Stimulated activated CD8-positive, alpha-beta memory T cell treated with anti-CD3 and anti-CD28 coated beads, Interleukin-15, amount 100 ng/mL, for 48 hours (primary cell): ENCODE results near the gene UBTF.
A peak's percentile ranks its signal among the peaks of the same experiment; 100 is the strongest.

Experiments
- DNase-seq, 2 donors: peaks; one replicate each; pipeline ENCODE4 v3.0.0-alpha.2; 2020; ENCODE audit warnings: low read depth in 2 of 2

The UBTF gene, protein sequence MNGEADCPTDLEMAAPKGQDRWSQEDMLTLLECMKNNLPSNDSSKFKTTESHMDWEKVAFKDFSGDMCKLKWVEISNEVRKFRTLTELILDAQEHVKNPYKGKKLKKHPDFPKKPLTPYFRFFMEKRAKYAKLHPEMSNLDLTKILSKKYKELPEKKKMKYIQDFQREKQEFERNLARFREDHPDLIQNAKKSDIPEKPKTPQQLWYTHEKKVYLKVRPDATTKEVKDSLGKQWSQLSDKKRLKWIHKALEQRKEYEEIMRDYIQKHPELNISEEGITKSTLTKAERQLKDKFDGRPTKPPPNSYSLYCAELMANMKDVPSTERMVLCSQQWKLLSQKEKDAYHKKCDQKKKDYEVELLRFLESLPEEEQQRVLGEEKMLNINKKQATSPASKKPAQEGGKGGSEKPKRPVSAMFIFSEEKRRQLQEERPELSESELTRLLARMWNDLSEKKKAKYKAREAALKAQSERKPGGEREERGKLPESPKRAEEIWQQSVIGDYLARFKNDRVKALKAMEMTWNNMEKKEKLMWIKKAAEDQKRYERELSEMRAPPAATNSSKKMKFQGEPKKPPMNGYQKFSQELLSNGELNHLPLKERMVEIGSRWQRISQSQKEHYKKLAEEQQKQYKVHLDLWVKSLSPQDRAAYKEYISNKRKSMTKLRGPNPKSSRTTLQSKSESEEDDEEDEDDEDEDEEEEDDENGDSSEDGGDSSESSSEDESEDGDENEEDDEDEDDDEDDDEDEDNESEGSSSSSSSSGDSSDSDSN

DNA sequence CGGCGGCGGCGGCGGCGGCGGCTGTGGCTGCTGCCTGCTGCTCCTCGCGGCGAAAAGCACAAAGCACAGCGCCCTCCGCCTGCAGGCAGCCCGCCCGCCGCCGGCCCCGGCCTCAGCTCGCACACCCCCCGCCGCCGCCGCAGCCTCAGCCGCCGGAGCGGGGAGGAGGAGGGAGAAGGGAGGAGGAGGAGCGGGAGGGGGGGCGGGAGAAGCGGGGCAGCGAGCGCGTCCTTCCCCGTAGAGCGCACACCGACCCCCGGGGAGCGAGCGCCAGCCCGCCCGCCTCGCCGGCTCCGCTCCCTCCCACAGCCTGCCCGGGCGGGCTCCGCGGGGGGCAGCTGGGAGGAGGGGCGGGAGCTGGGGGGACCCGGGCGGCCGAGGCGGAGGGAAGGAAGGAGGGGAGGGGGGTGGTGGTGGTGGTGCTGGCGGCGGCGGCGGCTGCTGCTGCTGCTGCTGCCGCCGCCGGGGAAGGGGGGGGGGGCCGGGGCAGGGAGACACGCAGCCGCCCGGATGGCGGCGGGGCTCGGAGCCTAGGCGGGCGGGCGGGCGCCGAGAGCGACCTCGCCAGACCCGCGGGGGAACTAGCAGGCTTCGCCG lies at the start of gene UBTF:
Gene UBTF (minus strand): TSS at position 60 of the 597 bp plus-strand sequence. CDS start 1,446 bp downstream, outside the sequence.
- peak in 1 of 2 donors; percentile 50 for DNase-seq

DNA sequence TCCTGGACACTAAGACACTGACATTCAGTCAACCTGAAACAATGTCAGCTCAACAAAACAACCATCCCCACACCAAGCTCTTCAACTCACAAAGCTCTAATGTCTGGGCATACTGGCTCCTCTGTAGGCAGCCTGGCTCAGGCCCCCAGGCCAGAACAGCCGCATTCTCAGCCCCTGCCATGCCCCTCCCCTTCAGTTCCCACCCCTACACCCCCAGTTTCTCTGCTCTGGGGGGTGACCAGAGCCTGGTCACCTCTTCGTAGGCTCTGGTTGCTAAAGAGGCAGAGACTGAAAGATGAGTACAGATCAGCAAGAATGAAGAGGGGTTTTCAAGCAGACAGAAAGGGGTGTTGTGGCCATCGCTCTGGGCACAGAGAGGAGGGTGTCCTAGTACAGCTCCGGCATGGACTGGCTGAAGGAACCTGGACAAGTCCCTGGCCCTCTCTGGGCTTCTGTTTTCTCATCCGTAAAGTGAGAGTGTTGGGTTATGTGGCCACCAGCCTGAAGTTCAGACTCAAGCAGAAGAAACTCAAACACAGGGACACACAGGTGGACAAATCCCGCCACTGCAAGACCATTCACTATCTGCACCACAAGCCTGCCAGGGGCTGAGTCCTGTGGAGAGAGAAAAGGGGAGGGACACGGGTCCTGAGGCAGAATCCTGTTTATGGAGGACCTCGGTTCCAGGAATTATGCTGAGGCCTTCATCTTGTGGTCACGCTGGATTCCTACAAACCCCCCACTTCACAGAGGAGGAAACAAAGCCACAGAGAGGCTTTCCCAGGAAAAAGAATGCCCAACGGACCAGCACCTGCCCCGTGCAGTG lies 49.4 kb upstream of the UBTF start:
- no peak for DNase-seq

DNA sequence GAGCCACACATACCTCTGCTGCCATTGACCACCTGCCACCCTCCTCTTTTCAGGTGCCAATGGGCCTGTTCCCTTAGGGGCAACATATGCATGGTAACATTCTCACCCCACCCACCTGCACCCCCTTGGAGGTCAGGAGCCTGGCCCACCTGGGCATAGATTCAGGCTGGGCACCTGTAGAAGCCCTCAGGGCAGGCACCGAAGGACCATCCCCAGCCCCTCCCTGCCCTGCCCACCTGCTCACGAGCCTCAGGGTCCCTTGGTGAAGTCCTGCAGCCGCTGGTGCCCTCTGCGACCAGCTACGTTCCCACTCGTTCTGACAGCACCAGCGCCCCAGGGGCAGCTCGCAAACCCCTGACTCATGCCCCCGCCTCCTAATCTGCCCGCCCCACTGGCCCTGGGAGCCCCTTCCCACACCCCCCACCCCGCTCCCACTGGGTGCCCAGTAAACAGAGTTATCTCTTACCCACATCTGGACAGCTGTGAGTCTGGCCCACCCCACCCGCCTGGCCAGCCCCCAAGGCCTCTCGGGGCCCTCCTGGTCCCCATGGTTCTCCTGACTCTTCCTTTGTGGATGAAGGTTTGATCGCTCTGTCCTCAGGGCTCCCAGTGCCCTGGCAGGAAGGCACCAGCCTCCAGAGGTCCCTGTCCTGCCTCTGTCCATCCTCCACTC lies 48.5 kb upstream of the UBTF start, which contains the start of gene SLC4A1:
Gene SLC4A1 (minus strand): TSS at position 318 of the 673 bp plus-strand sequence. CDS start 5,269 bp downstream, outside the sequence.
- DNase-seq: no peak

DNA sequence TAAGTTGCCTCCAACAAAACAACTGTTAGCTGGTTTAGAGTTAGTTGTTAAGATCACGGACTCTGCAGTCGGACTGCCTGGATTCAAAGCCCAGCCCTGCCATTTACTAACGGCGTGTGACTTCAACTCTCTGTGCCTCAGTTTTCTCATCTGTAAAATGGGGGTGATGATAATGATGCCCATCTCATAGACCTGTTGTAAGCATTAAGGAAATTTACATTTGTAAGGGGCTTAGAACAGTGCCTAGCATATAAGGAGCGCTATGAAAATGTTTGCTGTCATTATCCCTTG lies 47.6 kb upstream of the UBTF start:
- no peak for DNase-seq

DNA sequence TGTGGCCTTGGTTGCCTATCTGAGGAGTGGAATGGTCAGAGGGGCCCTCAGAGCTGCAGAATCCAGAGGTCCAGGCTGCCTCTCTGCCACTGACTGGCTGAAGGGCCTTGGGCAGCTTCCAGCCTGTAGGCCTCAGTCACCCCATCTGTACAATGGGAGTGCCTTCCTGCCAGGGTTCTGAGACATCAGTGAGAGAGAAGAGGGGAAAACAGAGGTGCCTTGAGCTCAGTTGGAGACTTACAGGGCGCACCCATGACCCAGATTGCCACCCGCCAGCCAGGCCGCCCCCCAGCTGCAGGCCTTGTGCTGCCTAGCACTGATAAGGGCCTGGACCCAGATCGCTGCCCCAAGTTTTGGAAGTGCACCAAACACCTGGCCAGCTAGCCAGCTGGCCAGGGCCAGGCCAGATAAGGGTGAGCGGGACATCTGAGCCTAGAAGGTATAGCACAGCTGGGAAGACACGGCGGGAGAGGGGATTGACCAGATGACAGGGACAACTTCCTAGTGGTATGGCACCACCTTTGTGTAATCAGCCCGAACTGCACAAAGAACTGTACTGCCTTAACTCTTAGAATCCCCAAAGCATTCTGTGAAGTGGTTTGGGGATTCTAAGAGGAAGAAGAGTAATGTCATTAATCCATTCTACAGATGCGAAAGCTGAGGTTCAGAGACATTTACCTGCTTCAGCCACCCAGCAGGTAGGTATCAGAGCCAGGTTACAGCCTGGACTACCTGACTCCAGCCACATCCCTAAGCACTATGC lies 47.1 kb upstream of the UBTF start:
- DNase-seq: no peak

DNA sequence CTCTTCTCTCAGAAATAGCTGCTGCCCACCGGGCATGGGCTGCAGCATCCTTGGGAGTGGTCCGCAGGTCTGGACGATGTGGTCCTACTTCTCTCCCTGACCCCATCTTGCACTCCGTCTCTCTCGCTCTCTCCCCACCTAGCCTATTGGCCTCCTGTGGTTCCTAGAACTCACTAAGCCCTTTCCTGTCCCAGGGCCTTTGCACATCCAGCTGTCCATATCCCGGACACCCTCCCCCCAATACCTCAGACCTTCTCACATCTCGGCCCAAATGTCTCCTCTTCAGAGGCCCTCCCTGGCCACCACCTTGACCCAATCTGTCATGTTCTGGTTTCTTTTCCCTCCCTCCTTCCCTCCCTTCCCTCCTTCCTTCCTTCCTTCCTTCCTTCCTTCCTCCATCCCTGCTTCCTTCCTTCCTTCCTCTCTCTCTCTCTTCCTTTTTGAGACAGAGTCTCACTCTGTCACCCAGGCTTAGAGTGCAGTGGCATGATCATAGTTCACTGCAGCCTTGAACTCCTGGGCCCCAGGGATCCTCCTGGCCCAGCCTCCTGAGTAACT lies 43.9 kb upstream of the UBTF start:
- no peak for DNase-seq

DNA sequence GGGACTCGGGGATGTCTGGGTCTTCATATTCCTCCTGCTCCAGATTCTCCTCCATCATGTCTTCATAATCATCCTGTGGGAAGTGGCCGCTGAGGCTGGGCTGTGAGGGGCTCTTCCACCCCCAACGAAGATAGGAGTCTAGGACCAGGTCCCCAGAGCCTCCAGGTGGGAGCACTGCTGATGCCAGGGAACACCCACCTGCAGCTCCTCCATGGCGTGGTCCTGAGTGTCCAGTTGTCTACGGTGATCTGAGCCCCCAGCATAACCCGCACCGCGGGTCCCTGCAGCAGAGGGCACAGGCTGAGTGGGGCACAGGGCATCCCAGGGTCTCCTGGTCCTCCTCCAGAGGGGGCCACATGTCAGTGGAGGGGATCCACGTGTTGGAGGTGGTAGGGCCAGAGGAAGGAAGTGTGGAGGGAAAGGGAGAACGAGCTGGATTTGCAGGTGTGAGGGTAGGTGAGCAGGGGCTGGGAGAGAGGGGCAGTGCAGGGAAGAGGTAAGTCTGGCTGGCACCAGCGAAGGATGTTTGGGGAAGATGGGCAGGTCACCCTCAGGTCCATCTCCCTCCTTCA lies 43.3 kb upstream of the UBTF start:
- DNase-seq: no peak

DNA sequence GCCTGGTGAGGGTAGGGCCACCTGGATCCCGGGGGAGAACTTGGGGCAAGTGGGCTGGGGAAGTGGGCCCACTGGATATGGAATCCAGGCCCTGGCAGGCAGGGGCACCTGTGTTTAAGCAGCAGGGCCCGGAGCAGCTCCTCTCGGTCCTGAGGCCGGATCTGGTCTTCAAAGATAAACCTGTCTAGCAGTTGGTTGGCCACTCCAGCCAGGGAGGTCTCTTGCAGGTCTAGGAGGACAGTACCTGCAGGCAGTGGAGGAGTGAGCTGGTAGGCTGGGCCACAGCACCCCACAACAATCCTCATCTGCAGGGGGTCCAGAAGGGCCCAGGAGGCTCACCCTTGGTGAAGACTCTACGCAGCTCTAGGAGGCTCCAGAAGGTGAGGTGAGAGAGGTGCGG lies 40.8 kb upstream of the UBTF start:
- DNase-seq: no peak

DNA sequence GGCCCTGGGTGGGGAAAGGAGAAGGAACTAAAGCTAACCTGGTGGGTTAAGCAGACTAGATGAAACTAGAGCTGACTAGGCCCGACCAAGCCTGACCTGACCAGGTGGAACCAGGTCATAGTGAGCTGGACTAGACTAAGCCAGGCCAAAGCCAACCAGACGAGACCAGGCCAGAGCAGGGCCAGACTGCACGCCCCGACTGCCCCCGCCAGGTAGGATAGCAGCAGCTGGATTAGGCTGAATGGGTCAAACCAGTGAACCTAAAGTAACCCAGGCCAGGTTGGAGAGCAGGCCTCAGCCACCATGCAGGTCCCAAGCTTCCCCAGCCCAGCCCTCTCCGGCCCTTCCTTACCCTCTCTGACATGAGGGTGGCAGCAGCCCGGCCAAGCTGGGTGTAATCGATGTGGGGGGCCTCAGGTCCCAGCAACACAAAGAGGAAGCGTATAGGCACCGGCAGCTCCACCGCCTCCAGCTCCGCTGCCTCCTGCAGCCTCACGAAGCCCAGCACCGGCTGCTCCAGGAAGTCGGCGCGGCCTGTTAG lies 39.4 kb upstream of the UBTF start:
- no peak for DNase-seq

DNA sequence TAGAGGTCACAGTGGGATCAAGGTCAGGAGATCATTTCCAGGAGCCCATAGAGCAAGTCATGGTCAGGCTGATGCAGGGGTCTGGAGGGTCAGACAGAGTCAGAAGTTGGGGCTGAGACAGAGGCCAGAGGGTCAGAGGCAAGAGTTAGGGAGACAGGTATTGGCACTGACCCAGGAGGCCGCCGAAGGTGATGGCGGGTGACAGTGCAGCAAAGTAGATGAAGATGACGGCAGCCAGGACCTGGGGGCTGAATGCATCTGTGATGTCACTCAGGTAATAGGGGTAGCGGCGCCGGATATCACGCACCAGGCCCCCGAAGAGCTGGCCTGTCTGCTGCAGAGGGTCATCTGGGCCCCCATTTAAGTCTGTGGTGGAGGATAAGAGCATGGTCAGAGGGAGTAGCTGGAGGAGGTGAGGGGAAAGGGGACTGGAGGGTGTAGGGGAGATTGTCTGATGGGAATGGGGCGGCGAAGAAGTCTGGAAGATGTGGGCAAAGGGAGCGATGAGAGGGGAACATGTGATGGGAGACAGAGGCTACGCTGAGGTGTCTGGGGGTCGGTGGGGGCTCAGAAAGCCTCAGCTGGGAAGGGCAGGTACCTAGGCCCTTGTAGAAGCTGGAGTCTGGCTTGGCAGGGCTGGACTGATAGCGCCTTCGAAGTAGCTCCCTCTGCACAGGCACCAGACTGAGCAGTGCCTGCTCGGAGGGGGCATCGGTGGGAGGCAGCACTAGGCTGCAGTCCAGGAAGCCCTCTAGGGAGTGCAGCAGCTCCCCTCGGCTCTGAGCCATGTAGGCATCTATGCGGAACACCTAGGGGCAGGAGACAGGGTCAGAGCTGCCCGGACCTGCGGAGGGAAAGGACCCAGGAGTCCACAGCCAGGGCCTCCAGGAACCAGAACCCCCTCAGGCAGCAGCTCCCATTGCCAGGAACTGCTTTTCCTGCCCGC lies 38.6 kb upstream of the UBTF start:
- DNase-seq: no peak

DNA sequence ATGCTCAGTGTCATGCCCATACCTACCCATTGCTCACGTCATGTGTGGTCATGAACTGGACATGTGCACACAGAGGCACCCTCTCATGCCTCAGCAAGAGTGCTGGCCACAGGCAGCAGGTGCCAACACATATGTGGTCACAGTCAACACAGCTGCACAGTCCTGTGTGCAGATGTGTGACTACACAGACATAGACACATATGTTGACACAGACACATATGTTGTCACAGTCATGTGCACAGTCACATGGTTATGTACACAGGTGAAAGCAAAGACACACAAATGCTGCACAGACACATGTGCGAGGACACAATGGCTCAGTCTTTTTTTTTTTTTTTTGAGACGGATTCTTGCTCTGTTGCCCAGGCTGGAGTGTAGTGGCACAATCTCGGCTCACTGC lies 37.2 kb upstream of the UBTF start:
- DNase-seq: no peak

DNA sequence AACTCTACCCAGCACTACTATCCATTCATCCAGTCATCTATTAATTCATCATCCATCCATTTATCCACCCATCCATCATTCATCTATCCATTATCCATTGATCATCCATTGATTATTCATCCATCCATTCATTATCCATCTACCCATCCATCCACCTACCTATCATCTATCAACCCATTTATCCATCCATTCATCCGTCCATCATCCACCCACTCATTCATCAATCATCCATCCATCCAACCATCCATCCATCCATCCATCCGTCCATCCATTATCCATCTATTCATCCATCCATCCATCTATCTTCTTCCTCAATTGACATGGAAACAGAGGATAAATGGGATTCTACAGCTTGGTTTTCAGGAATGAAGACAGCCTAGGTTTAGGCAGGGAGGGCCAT lies 36.4 kb upstream of the UBTF start:
- no peak for DNase-seq

DNA sequence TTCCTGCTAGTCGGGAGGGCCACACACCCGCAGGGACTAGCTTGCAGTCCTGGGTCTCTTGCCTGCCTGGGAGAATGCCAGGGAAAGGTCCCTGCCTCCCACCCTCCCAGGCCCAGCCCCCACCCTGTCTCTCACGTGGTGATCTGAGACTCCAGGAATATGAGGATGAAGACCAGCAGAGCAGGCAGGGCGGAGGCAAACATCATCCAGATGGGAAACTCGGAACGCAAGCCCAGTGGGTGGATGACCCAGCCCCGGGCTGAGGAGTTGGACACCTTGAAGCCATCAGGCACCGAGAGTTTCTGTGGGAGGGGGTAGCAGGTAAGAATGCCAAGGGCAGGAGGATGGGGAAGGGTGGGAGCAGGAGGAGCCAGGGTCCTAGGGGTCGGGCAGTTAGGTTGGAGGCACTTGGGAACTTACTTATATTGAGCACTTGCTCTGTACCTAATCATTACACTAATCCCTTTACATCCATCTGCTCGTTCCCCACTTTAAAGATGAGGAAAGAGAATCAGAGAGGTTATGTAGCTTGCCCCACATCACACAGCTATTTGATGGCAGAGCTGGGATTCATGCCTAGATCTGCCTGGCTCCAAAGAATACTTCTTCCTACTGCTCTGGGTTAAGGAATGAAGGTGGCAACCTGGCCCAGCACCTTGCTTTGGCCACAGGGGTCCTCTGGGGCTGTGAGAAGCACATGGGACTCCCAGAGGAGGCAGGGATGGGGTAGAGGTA lies 35.1 kb upstream of the UBTF start:
- no peak for DNase-seq

DNA sequence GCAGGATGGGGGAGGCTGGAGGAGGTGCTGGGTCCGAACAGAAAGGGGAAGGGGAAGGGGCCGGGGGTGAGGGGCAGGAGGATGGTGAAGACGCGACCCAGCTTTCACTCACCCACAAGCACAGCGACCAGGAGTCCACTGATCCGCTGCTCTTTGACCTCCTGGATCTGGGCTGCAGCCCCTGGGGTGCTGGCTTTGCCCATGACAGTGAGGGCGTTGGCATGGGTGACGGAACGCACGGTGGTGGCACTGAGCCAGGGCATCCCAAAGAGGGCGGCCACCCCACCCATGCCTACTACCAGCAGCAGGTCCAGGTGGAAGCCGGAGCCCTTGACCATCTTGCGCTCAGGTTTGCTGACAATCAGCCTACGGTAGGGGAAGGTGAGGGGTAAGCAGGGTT lies 33.5 kb upstream of the UBTF start:
- DNase-seq: no peak

DNA sequence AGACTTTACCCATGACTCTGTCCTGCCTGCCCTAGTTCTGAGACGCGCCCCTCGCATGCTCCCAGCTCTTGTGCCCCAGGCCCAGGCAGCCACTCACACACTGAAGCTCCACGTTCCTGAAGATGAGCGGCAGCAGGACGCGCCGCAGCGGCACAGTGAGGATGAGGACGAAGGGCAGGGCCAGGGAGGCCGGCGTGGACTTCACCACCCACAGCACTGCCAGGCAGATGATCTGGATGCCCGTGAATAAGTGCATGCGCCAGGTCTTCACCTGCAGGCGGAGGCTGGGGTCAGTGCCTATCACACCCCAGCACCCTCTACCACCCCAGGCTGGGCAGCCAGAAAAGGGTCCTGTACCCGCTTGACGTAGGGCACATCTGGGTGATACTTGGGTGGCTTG lies 31.6 kb upstream of the UBTF start:
- DNase-seq: no peak

DNA sequence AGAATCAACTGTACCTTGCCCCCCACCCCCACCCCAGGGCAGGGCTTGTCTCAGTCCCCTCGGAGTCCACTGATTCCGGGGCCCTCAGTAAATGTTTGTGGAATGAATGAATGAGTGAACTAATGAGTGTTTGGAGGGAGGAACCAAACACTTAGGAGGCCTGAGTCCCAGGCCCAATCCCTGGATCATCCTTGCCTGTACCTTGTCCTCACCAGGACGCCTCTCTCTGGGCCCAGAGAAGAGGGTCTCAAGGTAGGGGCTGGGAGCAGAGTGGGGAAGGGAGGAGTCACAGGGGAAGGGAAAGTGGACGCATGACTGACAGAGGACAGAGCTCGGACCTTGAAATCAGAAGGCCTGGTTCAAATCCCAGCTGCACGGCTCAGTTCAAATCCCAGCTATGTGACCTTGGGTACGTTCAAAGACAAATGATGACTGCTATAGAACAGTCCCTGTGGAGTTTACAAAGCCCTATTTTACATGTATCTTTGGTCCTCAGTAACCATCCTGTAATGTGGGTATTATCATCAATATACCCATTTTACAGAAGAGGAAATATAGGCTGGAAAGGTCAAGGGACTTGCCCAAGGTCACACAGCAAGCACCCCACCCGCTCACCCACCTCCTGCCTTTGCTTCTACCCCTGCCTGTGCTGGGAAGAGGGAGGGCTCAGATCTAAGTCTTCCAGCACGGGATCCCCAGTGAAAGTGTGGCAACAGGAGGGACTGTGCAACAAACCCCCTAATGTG lies 30.2 kb upstream of the UBTF start:
- no peak for DNase-seq
